ENCODE results near the gene GNL1.
"Not testable (repeated sequence)": the region's sequence is repeated elsewhere in the genome, so short reads cannot be mapped to it uniquely, and the experiment has no call there.

GRCh38 chr6:30597315-30598144 lies 41.2 kb upstream of the GNL1 start:
- TF ChIP-seq POLR2AphosphoS5 (IDR thresholded peaks at IDR 0.05; ENCODE audit: borderline replicate concordance, low read depth, low read length); EZH2 (IDR thresholded peaks at IDR 0.05): not testable (repeated sequence)

Measured in SK-N-MC (cell line).